OCI-LY7 (cell line): Measurements from ENCODE around the gene SELENOI.

Experiments used
- EZH2phosphoT487 ChIP-seq: fragments of 200-600 bp; sonication (generic); IDR thresholded peaks from 2 replicates; pipeline ENCODE4 v1.6.1; 2018; ENCODE audit warnings: low read depth, borderline replicate concordance, mild to moderate bottlenecking, mixed run types, antibody characterized with exemption, low read length, moderate library complexity, mixed read lengths
- TF ChIP-seq, protein P1 (sequence below): fragments of 200-600 bp; sonication (generic); conservative IDR thresholded peaks from 2 replicates; pipeline ENCODE4 v1.5.1; 2014; ENCODE audit warnings: mild to moderate bottlenecking, antibody characterized with exemption, low read length, moderate library complexity, mixed read lengths

DNA sequence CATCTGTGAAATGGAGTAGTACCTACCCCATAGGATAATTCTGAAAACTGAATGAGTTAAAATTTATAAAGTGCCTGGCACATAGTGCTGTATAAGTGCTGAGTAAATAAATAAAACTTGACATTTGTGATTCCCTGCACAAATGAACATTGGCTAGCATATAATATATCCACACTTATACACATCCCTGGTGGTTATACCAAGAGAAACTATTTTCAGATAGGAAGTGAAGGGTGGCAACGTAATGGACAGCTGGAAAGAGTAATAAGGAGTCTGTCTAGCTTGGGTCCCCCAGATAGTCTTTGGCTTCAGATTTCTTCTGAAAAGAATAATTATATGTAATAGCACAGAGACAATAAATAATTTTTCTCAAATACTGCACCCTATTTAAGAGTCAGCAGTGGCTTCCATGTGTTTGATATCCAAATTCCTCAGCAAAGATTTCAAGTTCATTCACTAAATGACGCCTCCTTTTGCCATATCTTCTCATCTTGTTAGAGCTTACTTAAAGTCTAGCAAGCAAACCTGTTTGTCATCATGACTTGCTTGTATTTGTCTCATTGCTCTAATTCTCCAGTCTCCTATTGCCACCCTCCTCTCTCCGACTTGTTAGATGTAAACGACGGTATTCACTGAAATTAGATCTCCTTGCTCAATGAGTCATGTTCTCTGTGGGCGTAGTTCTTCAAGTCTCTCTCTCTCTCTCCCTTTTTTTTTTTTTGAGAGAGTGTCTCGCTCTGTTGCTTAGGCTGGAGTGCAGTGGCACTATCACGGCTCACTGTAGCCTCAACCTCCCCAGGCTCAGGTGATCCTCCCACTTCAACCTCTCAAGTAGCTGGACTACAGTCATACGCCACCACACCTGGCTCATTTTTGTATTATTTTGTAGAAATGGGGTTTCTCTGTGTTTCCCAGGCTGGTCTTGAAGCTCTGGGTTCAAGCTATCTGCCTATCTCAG lies 9.4 kb downstream of the SELENOI start:
- TF ChIP-seq, protein P1, sequence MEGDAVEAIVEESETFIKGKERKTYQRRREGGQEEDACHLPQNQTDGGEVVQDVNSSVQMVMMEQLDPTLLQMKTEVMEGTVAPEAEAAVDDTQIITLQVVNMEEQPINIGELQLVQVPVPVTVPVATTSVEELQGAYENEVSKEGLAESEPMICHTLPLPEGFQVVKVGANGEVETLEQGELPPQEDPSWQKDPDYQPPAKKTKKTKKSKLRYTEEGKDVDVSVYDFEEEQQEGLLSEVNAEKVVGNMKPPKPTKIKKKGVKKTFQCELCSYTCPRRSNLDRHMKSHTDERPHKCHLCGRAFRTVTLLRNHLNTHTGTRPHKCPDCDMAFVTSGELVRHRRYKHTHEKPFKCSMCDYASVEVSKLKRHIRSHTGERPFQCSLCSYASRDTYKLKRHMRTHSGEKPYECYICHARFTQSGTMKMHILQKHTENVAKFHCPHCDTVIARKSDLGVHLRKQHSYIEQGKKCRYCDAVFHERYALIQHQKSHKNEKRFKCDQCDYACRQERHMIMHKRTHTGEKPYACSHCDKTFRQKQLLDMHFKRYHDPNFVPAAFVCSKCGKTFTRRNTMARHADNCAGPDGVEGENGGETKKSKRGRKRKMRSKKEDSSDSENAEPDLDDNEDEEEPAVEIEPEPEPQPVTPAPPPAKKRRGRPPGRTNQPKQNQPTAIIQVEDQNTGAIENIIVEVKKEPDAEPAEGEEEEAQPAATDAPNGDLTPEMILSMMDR = no peak
- TF ChIP-seq EZH2phosphoT487 = no peak
